GM12878 (cell line): ENCODE measurements around the gene MPZL1. TPM values are rescaled to one million over a fixed set of nuclear protein-coding genes. Genes with fewer than 3 reads are reported as not detected.

Source experiments
- ATAC-seq: fragments of 200-7000 bp; cut with Tn5 transposase; 3 replicates; pipeline ENCODE4 v1.9.1; 2020; ENCODE audit warnings: mild to moderate bottlenecking, moderate library complexity
- BruUV-seq: library from RNA; stranded (reverse); fragments of 400-500 nt; replicated peaks from 2 replicates; lab custom pipeline; 2021; lab: Mats Ljungman, UMichigan
- CTCF ChIA-PET: fragments of 300-600 bp; sonication (Branson Sonifier 250); formaldehyde crosslinking; extraction: SDS; loops from one replicate; lab custom pipeline; 2021; ENCODE audit warnings: inconsistent platforms; lab: Yijun Ruan, JAX
- POLR2A ChIA-PET: fragments of 350-600 bp; formaldehyde crosslinking; extraction: SDS; loops from one replicate; lab custom pipeline; 2021; ENCODE audit warnings: inconsistent platforms; lab: Charles Lee
- RAD21 ChIA-PET: fragments of 300-600 bp; sonication (Branson Sonifier 250); formaldehyde crosslinking; loops from one replicate; lab custom pipeline; 2023; ENCODE audit warnings: antibody characterized with exemption; ENCODE audit not compliant: unreplicated experiment; lab: Charles Lee
- SMC1A ChIA-PET: fragments of 300-600 bp; sonication (Branson Sonifier 250); formaldehyde crosslinking; loops from one replicate; lab custom pipeline; 2023; ENCODE audit not compliant: unreplicated experiment, uncharacterized antibody; lab: Charles Lee
- DNase-seq: peaks from one replicate; pipeline ENCODE4 v3.0.0-alpha.2; 2011; ENCODE audit warnings: low read depth, low spot score
- FAIRE-seq: peaks from 3 replicates; lab custom pipeline; 2011; peaks lifted over from hg19 to GRCh38; lab: Jason Lieb, UNC
- H2AFZ ChIP-seq: 2 replicates; pipeline ENCODE4 v1.6.0; 2011; ENCODE audit warnings: low read depth, low read length, control low read depth; ENCODE audit not compliant: control insufficient read depth
- H3K27ac ChIP-seq: 2 replicates; pipeline ENCODE4 v1.5.1; 2011; ENCODE audit warnings: control low read depth; ENCODE audit not compliant: control insufficient read depth, insufficient read depth
- H3K27me3 ChIP-seq, 2 experiments: replicated peaks in 1 of 2; 2 replicates each; pipeline versions ENCODE4 v1.6.0 to v1.6.1; 2011; ENCODE audit warnings: low read length in 1 of 2; ENCODE audit not compliant: control insufficient read depth in 2 of 2, insufficient read depth in 2 of 2
- H3K36me3 ChIP-seq, 2 experiments: 2 replicates each; pipeline ENCODE4 v1.5.1; 2011; ENCODE audit warnings: low read length in 1 of 2; ENCODE audit not compliant: control insufficient read depth in 2 of 2, insufficient read depth in 2 of 2
- H3K4me1 ChIP-seq: 2 replicates; pipeline ENCODE4 v1.6.1; 2011; ENCODE audit warnings: mild to moderate bottlenecking, low read length, moderate library complexity, mixed read lengths; ENCODE audit not compliant: control insufficient read depth, insufficient read depth
- H3K4me2 ChIP-seq: 2 replicates; pipeline ENCODE4 v1.6.0; 2011; ENCODE audit warnings: control low read depth; ENCODE audit not compliant: control insufficient read depth, insufficient read depth
- H3K4me3 ChIP-seq: fragments of 200-600 bp; sonication (generic); 2 replicates; pipeline ENCODE4 v1.5.1; 2016
- H3K79me2 ChIP-seq: 2 replicates; pipeline ENCODE4 v1.6.0; 2011; ENCODE audit warnings: low read length; ENCODE audit not compliant: control insufficient read depth, insufficient read depth
- H3K9ac ChIP-seq: 2 replicates; pipeline ENCODE4 v1.8.0; 2011; ENCODE audit warnings: low read length, control low read depth, mixed read lengths; ENCODE audit not compliant: control insufficient read depth, insufficient read depth
- H3K9me3 ChIP-seq: replicated peaks from 3 replicates; pipeline ENCODE4 v1.5.1; 2011; ENCODE audit warnings: mild to moderate bottlenecking, low read length; ENCODE audit not compliant: control insufficient read depth, insufficient read depth
- H4K20me1 ChIP-seq: 2 replicates; pipeline ENCODE4 v1.6.0; 2011; ENCODE audit not compliant: control insufficient read depth, insufficient read depth
- BCL3 ChIP-seq: IDR thresholded peaks from 2 replicates; pipeline ENCODE4 v1.6.1; 2011; ENCODE audit warnings: borderline replicate concordance, low read depth, mild to moderate bottlenecking, moderate library complexity, low read length; ENCODE audit not compliant: insufficient read depth, poor library complexity, severe bottlenecking
- BCLAF1 ChIP-seq: fragments of 450-650 bp; IDR thresholded peaks from 2 replicates; pipeline ENCODE4 v1.6.1; 2017; ENCODE audit warnings: antibody characterized with exemption, mild to moderate bottlenecking, moderate library complexity
- BMI1 ChIP-seq: fragments of 450-650 bp; IDR thresholded peaks from 2 replicates; pipeline ENCODE4 v1.6.1; 2016; ENCODE audit warnings: mild to moderate bottlenecking, moderate library complexity, borderline replicate concordance
- EED ChIP-seq: sonication (generic); IDR thresholded peaks from 2 replicates; pipeline ENCODE4 v1.6.1; 2016; ENCODE audit warnings: antibody characterized with exemption, low read depth
- FOS ChIP-seq: IDR thresholded peaks from 3 replicates; pipeline ENCODE4 v1.6.1; 2011; ENCODE audit warnings: borderline replicate concordance; ENCODE audit not compliant: insufficient read length; ENCODE audit errors: extremely low read depth
- HCFC1 ChIP-seq: fragments of 150-350 bp; IDR thresholded peaks from 2 replicates; pipeline ENCODE4 v1.6.1; 2014; ENCODE audit warnings: low read length
- HDAC2 ChIP-seq: fragments of 200-600 bp; sonication (generic); IDR thresholded peaks from 2 replicates; pipeline ENCODE4 v1.6.1; 2017
- KAT2A ChIP-seq: conservative IDR thresholded peaks from 2 replicates; pipeline ENCODE4 v1.6.1; 2011; ENCODE audit warnings: low read depth, low read length; ENCODE audit not compliant: control insufficient read depth
- MEF2A ChIP-seq: IDR thresholded peaks from 2 replicates; pipeline ENCODE4 v1.6.1; 2011; ENCODE audit warnings: low read depth, mild to moderate bottlenecking, low read length, moderate library complexity; ENCODE audit not compliant: insufficient read depth
- NFIC ChIP-seq: IDR thresholded peaks from 2 replicates; pipeline ENCODE4 v1.6.1; 2012; ENCODE audit warnings: low read depth, mild to moderate bottlenecking, inconsistent platforms, low read length, moderate library complexity
- NRF1 ChIP-seq: conservative IDR thresholded peaks from 2 replicates; pipeline ENCODE4 v1.6.1; 2011; ENCODE audit warnings: mild to moderate bottlenecking, low read depth, low read length, improper control_type of control experiment
- USF1 ChIP-seq: IDR thresholded peaks from 2 replicates; pipeline ENCODE4 v1.6.1; 2011; ENCODE audit warnings: borderline replicate concordance, low read depth, mild to moderate bottlenecking, moderate library complexity, mixed read lengths, low read length; ENCODE audit not compliant: insufficient read depth; ENCODE audit errors: extremely low read length
- ZNF274 ChIP-seq: IDR thresholded peaks from one replicate; pipeline ENCODE4 v1.8.0; 2011; ENCODE audit not compliant: insufficient read length, insufficient read depth
- ZSCAN29 ChIP-seq: fragments of 450-650 bp; IDR thresholded peaks from 2 replicates; pipeline ENCODE4 v1.6.1; 2017; ENCODE audit warnings: mild to moderate bottlenecking, moderate library complexity
- WGBS: methylation state at CpG from one replicate; pipeline ENCODE4 v1.1.6; 2016; ENCODE audit warnings: low lambda C conversion rate; ENCODE audit not compliant: insufficient replicate concordance, insufficient coverage; ENCODE audit errors: missing lambda C conversion rate; 5-methylcytosine and 5-hydroxymethylcytosine counted together
- in situ Hi-C: fragments of 300-500 bp; cut with MboI; formaldehyde crosslinking; loops from 9 replicates; pipeline ENCODE4 v1.14.3; 2018; ENCODE audit warnings: mixed read lengths
- intact Hi-C: fragments of 100-400 bp; cut with micrococcal nuclease; formaldehyde crosslinking; loops from one replicate; pipeline ENCODE4 v1.14.2; 2022; ENCODE audit not compliant: unreplicated experiment
- polyA plus RNA-seq, 11 experiments: library from polyadenylated mRNA; depleted of rRNA in 4 of 11; unstranded in 6 of 11; stranded (reverse) in 5 of 11; fragments of >200 nt; fragmentation: Nextera tagmentation in 4 of 11; fragmentation: Illumina TruSeq in 1 of 11; extraction: Ambion mirVana in 4 of 11; extraction: Trizol in 1 of 11; gene quantifications; 1 replicate in 1 of 11; 2 replicates in 10 of 11; pipeline versions ENCODE4 v1.2.1 to v1.2.3, GENCODE V29; 2011 to 2016; ENCODE audit warnings: inconsistent platforms in 2 of 11, missing spikeins in 2 of 11, low read depth in 1 of 11
- total RNA-seq, 4 experiments: library from RNA; depleted of rRNA in 3 of 4; stranded (reverse); fragments of >200 nt in 3 of 4; fragmentation: Illumina TruSeq in 1 of 4; extraction: Trizol in 1 of 4; gene quantifications; 2 replicates each; pipeline versions ENCODE4 v1.2.1 to v1.2.3, GENCODE V29; 2013 to 2021

Gene MPZL1
- total and polyA plus RNA-seq, 10 of the 15 experiments (the other 5 are each of a cell fraction or from before 2014, with no cell fraction given) = 9.8 to 60.9 (median 45.9) TPM

- TF ChIP-seq ZSCAN29 (no peak), EED (no peak), MEF2A (no peak)
Measured at GRCh38 chr1:167821969-167822685, 100.3 kb downstream of the MPZL1 start (continued).

GRCh38 chr1:167824163-167824794 lies 102.5 kb downstream of the MPZL1 start:
- DNase-seq (no peak), FAIRE-seq (no peak), ATAC-seq (no peak)
- Histone ChIP-seq H3K27ac (no peak overlapping the region), H3K27me3 (no peaks in the 10 kb centered on the region), H3K9me3 (no peaks in the 10 kb centered on the region), H2AFZ (no peak overlapping the region), H3K4me3 (no peak overlapping the region), H3K79me2 (no peaks in the 10 kb centered on the region), H3K36me3 (no peaks in the 10 kb centered on the region), H3K9ac (no peak overlapping the region), H3K4me2 (no peak overlapping the region), H3K4me1 (no peaks in the 10 kb centered on the region), H4K20me1 (no peaks in the 10 kb centered on the region)
- WGBS = 37% methylated on average over 9 of the region's 9 CpGs
- ChIA-PET POLR2A (no interaction called here), RAD21 (no interaction called here), CTCF (no interaction called here), SMC1A (no interaction called here)
- in situ Hi-C loops (no loop called here), intact Hi-C loops (loop anchor here (2.0 kb wide), 1 partner anchor 63 kb away; no protein-coding TSS in a partner anchor)
- TF ChIP-seq HCFC1 (no peak), USF1 (no peak), ZSCAN29 (no peak), NRF1 (no peak), FOS (no peak), BMI1 (no peak), HDAC2 (no peak), ZNF274 (no peak), NFIC (no peak), KAT2A (no peak), BCLAF1 (no peak), BCL3 (no peak)
- no TSS peak for BruUV-seq
